HG03045 (cell line): Measurements from ENCODE around the gene MBOAT7.

ENCODE experiments used
- ATAC-seq: cut with Tn5 transposase; IDR thresholded peaks from one replicate; pipeline ENCODE4 v1.9.1; 2021; ENCODE audit warnings: mild to moderate bottlenecking, moderate library complexity; ENCODE audit not compliant: unreplicated experiment

MBOAT7 gene

GRCh38 chr19:54145541-54146158, 43.7 kb downstream of the MBOAT7 start:
- no peak for ATAC-seq

GRCh38 chr19:54142166-54142780, 47.1 kb downstream of the MBOAT7 start:
- no peak for ATAC-seq

GRCh38 chr19:54141356-54141755, 48.0 kb downstream of the MBOAT7 start:
- ATAC-seq, result no peak

GRCh38 chr19:54138489-54139256, 50.7 kb downstream of the MBOAT7 start:
- no peak for ATAC-seq

GRCh38 chr19:54137699-54138488, 51.5 kb downstream of the MBOAT7 start, which contains the start of gene CNOT3:
TSS of gene CNOT3 (plus strand) at chr19:54137762. CDS start at chr19:54142979, 5,217 bp downstream.
- ATAC-seq, result no peak

- peak; percentile 80 for ATAC-seq
Observed at GRCh38 chr19:54136864-54137698, 52.3 kb downstream of the MBOAT7 start.

GRCh38 chr19:54136086-54136863, 53.1 kb downstream of the MBOAT7 start:
- no peak for ATAC-seq

GRCh38 chr19:54133957-54134590, 55.3 kb downstream of the MBOAT7 start:
- ATAC-seq, result no peak

- ATAC-seq, result no peak
Observed at GRCh38 chr19:54133312-54133956, 55.9 kb downstream of the MBOAT7 start.

GRCh38 chr19:54129617-54129996, 59.8 kb downstream of the MBOAT7 start:
- ATAC-seq, result no peak

- no peak for ATAC-seq
Observed at GRCh38 chr19:54128796-54129616, 60.4 kb downstream of the MBOAT7 start.

- ATAC-seq, result no peak
Observed at GRCh38 chr19:54128441-54128725, 61.0 kb downstream of the MBOAT7 start.

- ATAC-seq, result no peak
Observed at GRCh38 chr19:54127688-54128440, 61.5 kb downstream of the MBOAT7 start.

GRCh38 chr19:54125713-54126112, 63.7 kb downstream of the MBOAT7 start:
- ATAC-seq, result no peak

GRCh38 chr19:54124393-54124792, 65.0 kb downstream of the MBOAT7 start:
- no peak for ATAC-seq

GRCh38 chr19:54123682-54124081, 65.7 kb downstream of the MBOAT7 start:
- no peak for ATAC-seq
